ENCODE data around the gene COL5A3. TPM values are rescaled to one million over a fixed set of nuclear protein-coding genes. Genes with fewer than 3 reads are reported as not detected.

Gene COL5A3
- total and polyA plus RNA-seq, 5 donors from 2014 or later: 0.35 to 2.1 TPM; not detected in 3

Other genes with a start within 250 kb of the COL5A3 start
- 8.4 TPM for gene ZNF846, start 241.8 kb downstream of the COL5A3 start, total RNA-seq
- gene ZNF846, start 241.8 kb downstream of the COL5A3 start, polyA plus RNA-seq: 1 to 10 TPM; 3.6 to 6.4 (median 3.9) TPM
- gene FBXL12, start 191.4 kb downstream of the COL5A3 start, total RNA-seq: 34.8 TPM
- gene FBXL12, start 191.4 kb downstream of the COL5A3 start, polyA plus RNA-seq: 10 to 100 TPM in 1 of 4 donors, 1 to 10 TPM in 3; 7.8 to 15.9 (median 9.5) TPM
- 234 TPM for gene UBL5, start 182.6 kb downstream of the COL5A3 start, total RNA-seq
- gene UBL5, start 182.6 kb downstream of the COL5A3 start, polyA plus RNA-seq: 100 to 1,000 TPM; 786 to 952 (median 832) TPM
- gene PIN1, start 175.2 kb downstream of the COL5A3 start, total RNA-seq: 72.0 TPM
- 100 to 1,000 TPM in 3 of 4 donors, 10 to 100 TPM in 1; 87.9 to 135 (median 113) TPM for gene PIN1, start 175.2 kb downstream of the COL5A3 start, polyA plus RNA-seq
- gene OLFM2, start 74.0 kb downstream of the COL5A3 start, total RNA-seq: 7.7 TPM
- 10 to 100 TPM; 14.2 to 22.4 (median 14.6) TPM for gene OLFM2, start 74.0 kb downstream of the COL5A3 start, polyA plus RNA-seq
- not detected for gene RDH8, start 3.0 kb upstream of the COL5A3 start, total RNA-seq
- not detected for gene RDH8, start 3.0 kb upstream of the COL5A3 start, polyA plus RNA-seq
- 93.2 TPM for gene SHFL, start 75.8 kb upstream of the COL5A3 start, total RNA-seq
- gene SHFL, start 75.8 kb upstream of the COL5A3 start, polyA plus RNA-seq: 10 to 100 TPM; 28.0 to 29.4 (median 28.6) TPM
- 0.30 TPM for gene ANGPTL6, start 92.2 kb upstream of the COL5A3 start, total RNA-seq
- gene ANGPTL6, start 92.2 kb upstream of the COL5A3 start, polyA plus RNA-seq: under 1 TPM; 0.18 to 0.53 (median 0.22) TPM
- 62.2 TPM for gene PPAN, start 95.9 kb upstream of the COL5A3 start, total RNA-seq
- gene PPAN, start 95.9 kb upstream of the COL5A3 start, polyA plus RNA-seq: 10 to 100 TPM; 14.1 to 29.2 (median 21.7) TPM
- gene P2RY11, start 101.2 kb upstream of the COL5A3 start, total RNA-seq: 23.0 TPM
- 1 to 10 TPM in 3 of 4 donors, under 1 TPM in 1; 0.64 to 2.2 (median 1.6) TPM for gene P2RY11, start 101.2 kb upstream of the COL5A3 start, polyA plus RNA-seq
- gene EIF3G, start 109.4 kb upstream of the COL5A3 start, total RNA-seq: 328 TPM
- 100 to 1,000 TPM; 243 to 257 (median 253) TPM for gene EIF3G, start 109.4 kb upstream of the COL5A3 start, polyA plus RNA-seq
- gene DNMT1, start 184.4 kb upstream of the COL5A3 start, total RNA-seq: 259 TPM
- gene DNMT1, start 184.4 kb upstream of the COL5A3 start, polyA plus RNA-seq: 100 to 1,000 TPM in 1 of 4 donors, 10 to 100 TPM in 3; 78.8 to 103 (median 97.6) TPM
- gene S1PR2, start 220.8 kb upstream of the COL5A3 start, total RNA-seq: 20.9 TPM
- 1 to 10 TPM; 2.9 to 3.8 (median 3.2) TPM for gene S1PR2, start 220.8 kb upstream of the COL5A3 start, polyA plus RNA-seq
- 37.0 TPM for gene MRPL4, start 241.7 kb upstream of the COL5A3 start, total RNA-seq
- gene MRPL4, start 241.7 kb upstream of the COL5A3 start, polyA plus RNA-seq: 10 to 100 TPM; 24.9 to 36.6 (median 32.4) TPM

Data from CD4-positive, CD25-positive, alpha-beta regulatory T cell (primary cell).